ENCODE data around the gene SPARCL1. TPM values are rescaled to one million over a fixed set of nuclear protein-coding genes. Genes with fewer than 3 reads are reported as not detected.
A peak's percentile ranks its signal among the peaks of the same experiment; 100 is the strongest.

SPARCL1 gene
- total RNA-seq, 1 donor from 2014 or later, result 26.1 TPM

DNA sequence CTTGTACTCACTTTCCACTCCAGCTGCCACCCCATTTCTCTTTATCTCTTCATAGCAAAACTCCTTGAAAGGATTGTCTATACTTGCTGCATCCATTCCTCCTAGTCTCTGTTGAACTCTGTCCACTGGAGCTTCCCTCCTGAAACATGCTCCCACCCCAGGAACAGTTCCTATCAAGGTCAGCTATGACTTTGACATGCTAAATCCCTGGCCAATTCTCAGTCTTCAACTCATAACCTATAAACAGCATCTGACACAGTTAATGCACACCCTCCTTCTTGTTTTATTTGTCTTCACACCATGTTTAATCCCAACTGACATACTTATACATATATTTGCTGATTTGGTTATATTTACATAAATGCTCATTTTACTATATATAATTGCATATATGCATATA lies 47.8 kb downstream of the SPARCL1 start:
- no peak overlapping the region for H3K4me3 Mint-ChIP-seq (ENCODE audit: unreplicated experiment)
- H3K27me3 Mint-ChIP-seq (ENCODE audit: low read depth), result no peaks in the 10 kb centered on the region
- H3K27ac Mint-ChIP-seq (ENCODE audit: unreplicated experiment), result no peak overlapping the region
- peaks cover 10% of the 10 kb centered on the region for H3K36me3 Mint-ChIP-seq (ENCODE audit: low read depth)
- H3K4me1 Mint-ChIP-seq (ENCODE audit: low read depth), result no peaks in the 10 kb centered on the region
- TF ChIP-seq, protein P1, sequence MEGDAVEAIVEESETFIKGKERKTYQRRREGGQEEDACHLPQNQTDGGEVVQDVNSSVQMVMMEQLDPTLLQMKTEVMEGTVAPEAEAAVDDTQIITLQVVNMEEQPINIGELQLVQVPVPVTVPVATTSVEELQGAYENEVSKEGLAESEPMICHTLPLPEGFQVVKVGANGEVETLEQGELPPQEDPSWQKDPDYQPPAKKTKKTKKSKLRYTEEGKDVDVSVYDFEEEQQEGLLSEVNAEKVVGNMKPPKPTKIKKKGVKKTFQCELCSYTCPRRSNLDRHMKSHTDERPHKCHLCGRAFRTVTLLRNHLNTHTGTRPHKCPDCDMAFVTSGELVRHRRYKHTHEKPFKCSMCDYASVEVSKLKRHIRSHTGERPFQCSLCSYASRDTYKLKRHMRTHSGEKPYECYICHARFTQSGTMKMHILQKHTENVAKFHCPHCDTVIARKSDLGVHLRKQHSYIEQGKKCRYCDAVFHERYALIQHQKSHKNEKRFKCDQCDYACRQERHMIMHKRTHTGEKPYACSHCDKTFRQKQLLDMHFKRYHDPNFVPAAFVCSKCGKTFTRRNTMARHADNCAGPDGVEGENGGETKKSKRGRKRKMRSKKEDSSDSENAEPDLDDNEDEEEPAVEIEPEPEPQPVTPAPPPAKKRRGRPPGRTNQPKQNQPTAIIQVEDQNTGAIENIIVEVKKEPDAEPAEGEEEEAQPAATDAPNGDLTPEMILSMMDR (IDR thresholded peaks at IDR 0.05), result no peak
- H3K9me3 Mint-ChIP-seq (ENCODE audit: low read depth), result peaks cover 4% of the 10 kb centered on the region
- no peak for DNase-seq (ENCODE audit: low spot score)

DNA sequence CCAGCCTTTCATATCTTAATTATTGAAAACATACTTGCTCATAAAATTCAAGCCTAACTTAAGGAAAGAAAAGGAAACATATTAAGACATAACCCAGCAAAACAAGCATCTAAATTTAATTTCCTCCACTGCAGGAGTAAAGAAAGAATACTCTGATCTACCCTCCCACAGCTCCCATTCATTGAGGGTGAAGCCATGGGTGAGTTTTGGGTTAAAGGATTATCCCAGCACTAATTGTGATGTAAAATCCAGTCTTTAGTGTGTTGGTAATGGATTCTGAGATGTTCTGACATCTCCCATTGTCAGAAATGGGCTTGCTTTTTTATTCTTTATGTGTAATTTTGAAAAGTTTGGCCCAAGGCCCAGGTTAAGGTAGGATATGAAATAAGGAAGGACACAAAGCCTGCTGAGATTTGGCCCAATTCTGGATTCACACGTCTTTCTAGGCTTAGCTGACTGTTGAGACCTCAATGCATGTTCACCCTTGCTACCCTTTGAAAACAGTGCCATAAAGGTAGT lies 50.4 kb downstream of the SPARCL1 start:
- TF ChIP-seq, protein P1 (IDR thresholded peaks at IDR 0.05), result no peak

DNA sequence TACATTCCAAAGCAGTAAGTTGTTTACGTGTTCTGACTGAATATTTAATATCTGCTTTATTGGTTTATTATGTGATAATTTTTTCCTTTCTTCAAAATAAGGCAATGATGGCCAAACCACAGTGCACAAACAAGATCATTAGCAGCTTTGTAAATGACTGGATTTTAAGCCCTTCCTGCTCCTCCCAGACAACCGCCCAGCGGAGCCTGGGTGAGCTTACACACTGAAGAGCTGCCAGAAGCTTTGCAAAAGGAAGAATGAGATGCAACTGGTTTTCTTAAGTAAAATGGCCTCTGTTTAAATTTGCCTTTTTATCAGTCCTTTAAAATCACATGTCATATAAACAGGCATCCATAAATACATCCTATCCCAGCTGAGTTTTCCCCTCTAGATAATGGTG lies 52.2 kb downstream of the SPARCL1 start:
- H3K9me3 Mint-ChIP-seq (ENCODE audit: low read depth), result no peaks in the 10 kb centered on the region
- TF ChIP-seq, protein P1 (IDR thresholded peaks at IDR 0.05), result no peak
- H3K36me3 Mint-ChIP-seq (ENCODE audit: low read depth), result no peaks in the 10 kb centered on the region
- H3K4me1 Mint-ChIP-seq (ENCODE audit: low read depth), result no peaks in the 10 kb centered on the region
- no peak for DNase-seq (ENCODE audit: low spot score)
- H3K4me3 Mint-ChIP-seq (ENCODE audit: unreplicated experiment), result no peak overlapping the region
- no peaks in the 10 kb centered on the region for H3K27me3 Mint-ChIP-seq (ENCODE audit: low read depth)
- no peak overlapping the region for H3K27ac Mint-ChIP-seq (ENCODE audit: unreplicated experiment)

More for the DNA sequence above, 50.4 kb downstream of the SPARCL1 start:
- peaks cover 4% of the 10 kb centered on the region for H3K36me3 Mint-ChIP-seq (ENCODE audit: low read depth)
- DNase-seq (ENCODE audit: low spot score), result no peak
- H3K27ac Mint-ChIP-seq (ENCODE audit: unreplicated experiment), result no peak overlapping the region
- no peaks in the 10 kb centered on the region for H3K9me3 Mint-ChIP-seq (ENCODE audit: low read depth)
- H3K27me3 Mint-ChIP-seq (ENCODE audit: low read depth), result no peaks in the 10 kb centered on the region
- H3K4me1 Mint-ChIP-seq (ENCODE audit: low read depth), result no peaks in the 10 kb centered on the region
- no peak overlapping the region for H3K4me3 Mint-ChIP-seq (ENCODE audit: unreplicated experiment)

DNA sequence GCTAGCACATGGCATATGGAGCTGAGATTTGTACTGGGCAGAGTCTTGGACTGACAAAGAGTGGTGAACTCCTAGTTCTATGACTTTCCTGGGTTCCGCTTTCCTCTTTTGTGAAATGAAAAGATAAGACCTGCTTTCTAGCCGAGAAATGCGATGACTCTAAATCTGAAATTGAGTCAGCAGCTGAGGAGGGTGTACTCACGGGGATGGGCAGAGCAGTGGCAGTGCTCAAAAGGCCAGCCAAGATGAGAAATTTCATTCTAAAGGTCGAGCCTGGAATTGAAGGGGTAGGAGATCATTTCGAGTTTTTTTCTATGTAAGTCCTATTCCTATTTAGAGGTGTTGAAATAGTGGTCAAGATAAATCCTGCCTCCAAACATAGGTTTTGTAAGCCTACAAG lies 59.8 kb downstream of the SPARCL1 start:
- peaks cover 3% of the 10 kb centered on the region for H3K4me1 Mint-ChIP-seq (ENCODE audit: low read depth)
- no peaks in the 10 kb centered on the region for H3K36me3 Mint-ChIP-seq (ENCODE audit: low read depth)
- TF ChIP-seq, protein P1 (IDR thresholded peaks at IDR 0.05), result no peak
- H3K27ac Mint-ChIP-seq (ENCODE audit: unreplicated experiment), result no peak overlapping the region
- H3K27me3 Mint-ChIP-seq (ENCODE audit: low read depth), result no peaks in the 10 kb centered on the region
- no peak overlapping the region for H3K4me3 Mint-ChIP-seq (ENCODE audit: unreplicated experiment)
- DNase-seq (ENCODE audit: low spot score), result no peak
- H3K9me3 Mint-ChIP-seq (ENCODE audit: low read depth), result no peaks in the 10 kb centered on the region

DNA sequence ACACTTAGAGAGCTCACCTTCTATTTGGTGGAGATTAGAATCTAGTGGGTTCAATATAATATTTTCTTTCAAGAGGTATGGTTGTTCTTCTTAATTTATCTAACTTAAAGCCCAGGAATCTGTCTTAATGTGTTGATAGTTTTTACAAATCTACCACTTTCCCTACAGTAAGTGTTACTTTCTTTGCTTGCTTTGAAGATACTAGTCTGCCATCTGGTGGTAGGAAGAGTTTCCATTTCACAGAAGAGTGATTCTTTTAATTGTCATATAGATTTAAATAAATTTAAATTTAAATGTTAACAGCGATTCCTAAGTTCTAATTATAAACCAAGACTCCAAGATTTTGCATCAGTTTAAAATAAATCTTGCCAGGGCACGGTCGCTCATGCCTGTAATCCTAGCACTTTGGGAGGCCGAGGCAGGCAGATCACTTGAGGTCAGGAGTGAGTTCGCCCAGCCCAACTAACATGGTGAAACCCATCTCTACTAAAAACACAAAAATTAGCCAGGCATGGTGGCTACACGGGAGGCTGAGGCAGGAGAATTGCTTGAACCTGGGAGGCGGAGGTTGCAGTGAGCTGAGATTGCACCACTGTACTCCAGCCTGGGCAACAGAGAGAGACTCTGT lies 63.3 kb downstream of the SPARCL1 start:
- Mint-ChIP-seq H3K27me3 (ENCODE audit: low read depth) (no peaks in the 10 kb centered on the region), H3K27ac (ENCODE audit: unreplicated experiment) (no peak overlapping the region), H3K4me1 (ENCODE audit: low read depth) (peaks cover 8% of the 10 kb centered on the region), H3K9me3 (ENCODE audit: low read depth) (no peaks in the 10 kb centered on the region), H3K36me3 (ENCODE audit: low read depth) (no peaks in the 10 kb centered on the region), H3K4me3 (ENCODE audit: unreplicated experiment) (no peak overlapping the region)
- no peak for DNase-seq (ENCODE audit: low spot score)
- TF ChIP-seq, protein P1 (IDR thresholded peaks at IDR 0.05), result peak; percentile 95

Data from chondrocyte (in vitro differentiated cells).